IPS-20b (cell line): ENCODE measurements around the gene WWTR1.

Experiments used
- H3K27ac ChIP-seq: one replicate; pipeline ENCODE4 v1.5.1; 2013; ENCODE audit warnings: low read length
- H3K27me3 ChIP-seq: 2 replicates; pipeline ENCODE4 v1.6.1; 2013; ENCODE audit warnings: mild to moderate bottlenecking, low read length, inconsistent platforms; ENCODE audit not compliant: insufficient read depth
- H3K36me3 ChIP-seq: 2 replicates; pipeline ENCODE4 v1.6.1; 2013; ENCODE audit warnings: low read depth, mild to moderate bottlenecking, inconsistent platforms, low read length, moderate library complexity; ENCODE audit not compliant: insufficient read depth
- H3K4me1 ChIP-seq: 2 replicates; pipeline ENCODE4 v1.6.1; 2013; ENCODE audit warnings: mild to moderate bottlenecking, control low read depth, inconsistent platforms, low read length, moderate library complexity; ENCODE audit not compliant: insufficient read depth
- H3K4me3 ChIP-seq: 2 replicates; pipeline ENCODE4 v1.5.1; 2013; ENCODE audit warnings: mild to moderate bottlenecking, low read length, inconsistent platforms
- H3K9ac ChIP-seq: 2 replicates; pipeline ENCODE4 v1.6.1; 2013; ENCODE audit warnings: low read depth, mild to moderate bottlenecking, inconsistent platforms, low read length, moderate library complexity
- H3K9me3 ChIP-seq: 2 replicates; pipeline ENCODE4 v1.6.1; 2013; ENCODE audit warnings: mild to moderate bottlenecking, low read depth, low read length, inconsistent platforms; ENCODE audit not compliant: insufficient read depth

The WWTR1 gene

GRCh38 chr3:149657926-149658743 is at the start of gene WWTR1:
TSS of gene WWTR1 (minus strand) at chr3:149658025. CDS start at chr3:149657306, 719 bp downstream.
- Histone ChIP-seq H3K27me3 (peaks cover 19% of the 10 kb centered on the region), H3K4me3 (peak within 1 kb of the TSS; percentile 94), H3K4me1 (peaks cover 27% of the 10 kb centered on the region), H3K9ac (peak within 1 kb of the TSS; percentile 95), H3K9me3 (no peaks in the 10 kb centered on the region), H3K27ac (peak within 1 kb of the TSS; percentile 86), H3K36me3 (peaks cover 9% of the 10 kb centered on the region; the same call in 1 of the 2 replicates)

GRCh38 chr3:149706905-149707304 is 49.1 kb upstream of the WWTR1 start:
- Histone ChIP-seq H3K4me1 (peaks cover 4% of the 10 kb centered on the region; the same call in 1 of the 2 replicates), H3K9me3 (no peaks in the 10 kb centered on the region), H3K36me3 (no peaks in the 10 kb centered on the region), H3K9ac (no peak overlapping the region), H3K4me3 (no peak overlapping the region), H3K27ac (no peak overlapping the region), H3K27me3 (no peaks in the 10 kb centered on the region)

GRCh38 chr3:149705416-149705815 is 47.6 kb upstream of the WWTR1 start:
- no peak overlapping the region for H3K27ac ChIP-seq
- H3K27me3 ChIP-seq, result no peaks in the 10 kb centered on the region
- H3K4me3 ChIP-seq, result no peak overlapping the region
- H3K9ac ChIP-seq, result no peak overlapping the region
- H3K9me3 ChIP-seq, result no peaks in the 10 kb centered on the region
- H3K4me1 ChIP-seq, result peaks cover 4% of the 10 kb centered on the region; the same call in 1 of the 2 replicates
- no peaks in the 10 kb centered on the region for H3K36me3 ChIP-seq

- no peak overlapping the region for H3K9ac ChIP-seq
- no peaks in the 10 kb centered on the region for H3K27me3 ChIP-seq
- H3K4me3 ChIP-seq, result no peak overlapping the region
- H3K9me3 ChIP-seq, result peaks cover 7% of the 10 kb centered on the region
- H3K27ac ChIP-seq, result no peak overlapping the region
- peaks cover 4% of the 10 kb centered on the region; the same call in 1 of the 2 replicates for H3K4me1 ChIP-seq
- H3K36me3 ChIP-seq, result no peaks in the 10 kb centered on the region
Measured at GRCh38 chr3:149703466-149703865, 45.6 kb upstream of the WWTR1 start.

- H3K36me3 ChIP-seq, result no peaks in the 10 kb centered on the region
- H3K9ac ChIP-seq, result no peak overlapping the region
- peaks cover 13% of the 10 kb centered on the region for H3K9me3 ChIP-seq
- H3K4me3 ChIP-seq, result no peak overlapping the region
- peaks cover 4% of the 10 kb centered on the region; the same call in 1 of the 2 replicates for H3K4me1 ChIP-seq
- no peak overlapping the region for H3K27ac ChIP-seq
- H3K27me3 ChIP-seq, result no peaks in the 10 kb centered on the region
Measured at GRCh38 chr3:149702691-149703441, 45.0 kb upstream of the WWTR1 start.

- Histone ChIP-seq H3K9ac (no peak overlapping the region), H3K36me3 (no peaks in the 10 kb centered on the region), H3K9me3 (peaks cover 21% of the 10 kb centered on the region), H3K4me3 (no peak overlapping the region), H3K27ac (no peak overlapping the region), H3K27me3 (no peaks in the 10 kb centered on the region), H3K4me1 (peaks cover 4% of the 10 kb centered on the region; the same call in 1 of the 2 replicates)
Measured at GRCh38 chr3:149701977-149702350, 44.1 kb upstream of the WWTR1 start.

- Histone ChIP-seq H3K9me3 (peaks cover 21% of the 10 kb centered on the region), H3K4me3 (no peak overlapping the region), H3K27me3 (no peaks in the 10 kb centered on the region), H3K9ac (no peak overlapping the region), H3K36me3 (no peaks in the 10 kb centered on the region), H3K4me1 (no peaks in the 10 kb centered on the region), H3K27ac (no peak overlapping the region)
Measured at GRCh38 chr3:149701206-149701976, 43.6 kb upstream of the WWTR1 start.

DNA sequence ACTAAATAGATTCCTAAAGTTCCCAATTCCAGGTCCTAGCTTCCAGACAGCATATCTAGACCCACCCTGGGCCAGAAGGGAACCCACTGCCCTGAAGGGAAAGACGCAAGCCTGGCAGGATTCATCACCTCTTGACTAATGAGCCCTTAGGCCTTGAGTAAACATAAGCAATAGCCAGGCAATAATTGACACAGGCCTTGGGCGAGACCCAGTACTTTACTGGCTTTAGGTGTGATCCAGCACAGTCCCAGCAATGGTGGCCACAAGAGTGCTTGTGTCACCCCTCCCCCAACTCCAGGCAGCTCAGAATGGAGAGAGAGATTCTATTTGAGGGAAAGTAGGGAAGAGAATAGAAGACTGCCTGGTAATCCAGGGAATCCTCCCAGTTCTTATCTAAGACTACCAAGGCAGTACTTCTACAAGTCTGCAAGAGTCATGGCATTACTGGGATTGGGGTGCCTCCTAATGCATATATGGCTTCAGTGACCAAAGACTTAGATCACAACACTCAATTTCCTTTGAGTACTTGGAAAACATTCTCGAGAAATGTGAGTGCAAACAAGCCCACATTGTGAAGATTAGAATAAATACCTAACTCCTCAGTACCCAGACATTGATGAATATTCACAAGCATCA is 30.4 kb upstream of the WWTR1 start:
- no peak overlapping the region for H3K4me3 ChIP-seq
- H3K9ac ChIP-seq, result no peak overlapping the region
- no peaks in the 10 kb centered on the region for H3K4me1 ChIP-seq
- no peaks in the 10 kb centered on the region for H3K27me3 ChIP-seq
- H3K36me3 ChIP-seq, result no peaks in the 10 kb centered on the region
- H3K27ac ChIP-seq, result no peak overlapping the region
- no peaks in the 10 kb centered on the region for H3K9me3 ChIP-seq

DNA sequence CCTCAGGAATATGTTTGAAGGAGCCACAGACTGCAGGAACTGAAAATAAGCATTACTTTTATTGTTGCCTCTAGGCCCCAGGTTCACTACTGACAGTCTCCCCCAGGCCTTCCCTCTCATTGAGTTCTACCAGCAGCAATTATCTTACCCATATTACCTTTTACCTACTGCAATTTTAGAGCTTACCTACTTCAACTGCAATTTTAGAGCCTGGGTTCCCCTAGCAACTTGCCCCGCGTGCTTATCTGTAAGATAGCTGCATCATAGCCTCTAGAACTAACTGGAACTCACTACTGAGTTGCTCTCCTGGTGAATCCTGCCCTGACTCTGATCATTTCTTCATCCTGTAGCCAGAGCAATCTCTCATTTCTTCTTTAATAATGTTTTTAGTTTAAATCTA is 29.2 kb upstream of the WWTR1 start:
- Histone ChIP-seq H3K4me1 (no peaks in the 10 kb centered on the region), H3K4me3 (no peak overlapping the region), H3K9me3 (no peaks in the 10 kb centered on the region), H3K27me3 (no peaks in the 10 kb centered on the region), H3K27ac (no peak overlapping the region), H3K36me3 (no peaks in the 10 kb centered on the region), H3K9ac (no peak overlapping the region)

- H3K27me3 ChIP-seq, result no peaks in the 10 kb centered on the region
- H3K9me3 ChIP-seq, result no peaks in the 10 kb centered on the region
- no peaks in the 10 kb centered on the region for H3K36me3 ChIP-seq
- H3K9ac ChIP-seq, result no peak overlapping the region
- H3K4me3 ChIP-seq, result no peak overlapping the region
- no peaks in the 10 kb centered on the region for H3K4me1 ChIP-seq
- no peak overlapping the region for H3K27ac ChIP-seq
Measured at GRCh38 chr3:149678351-149678950, 20.6 kb upstream of the WWTR1 start.

GRCh38 chr3:149673393-149673792 is 15.6 kb upstream of the WWTR1 start:
- Histone ChIP-seq H3K9me3 (no peaks in the 10 kb centered on the region), H3K9ac (no peak overlapping the region), H3K4me3 (no peak overlapping the region), H3K36me3 (no peaks in the 10 kb centered on the region), H3K27ac (no peak overlapping the region), H3K4me1 (peaks cover 18% of the 10 kb centered on the region), H3K27me3 (peaks cover 33% of the 10 kb centered on the region)
